Tibial artery (tissue), 4 donors: ENCODE measurements around the gene MEI1.
"Not testable (repeated sequence)": the region's sequence is repeated elsewhere in the genome, so short reads cannot be mapped to it uniquely, and the experiment has no call there.

Source experiments
- DNase-seq, 2 donors: peaks; one replicate each; pipeline ENCODE4 v3.0.0-alpha.2; 2019
- H3K27ac ChIP-seq, 2 donors: fragments of 200-600 bp; sonication (generic) in 1 of 2; 1 replicate in 1 of 2; 2 replicates in 1 of 2; pipeline ENCODE4 v1.5.1; 2018 to 2019; ENCODE audit warnings: mild to moderate bottlenecking in 1 of 2
- H3K27me3 ChIP-seq, 2 donors: fragments of 200-600 bp; sonication (generic) in 1 of 2; one replicate each; pipeline versions ENCODE4 v1.5.1 to v1.6.0; 2016 to 2019
- H3K36me3 ChIP-seq, 3 donors: fragments of 200-600 bp; sonication (generic) in 2 of 3; one replicate each; pipeline ENCODE4 v1.5.1; 2016 to 2019; ENCODE audit warnings: mild to moderate bottlenecking in 2 of 3
- H3K4me1 ChIP-seq, 4 donors: fragments of 200-600 bp; sonication (generic) in 2 of 4; 1 replicate in 3 of 4; 2 replicates in 1 of 4; pipeline ENCODE4 v1.5.1; 2016 to 2019
- H3K4me3 ChIP-seq, 2 donors: fragments of 200-600 bp; sonication (generic) in 1 of 2; 1 replicate in 1 of 2; 2 replicates in 1 of 2; pipeline ENCODE4 v1.5.1; 2018 to 2019; ENCODE audit warnings: mild to moderate bottlenecking in 2 of 2
- H3K9me3 ChIP-seq, 3 donors: fragments of 200-600 bp; sonication (generic) in 1 of 3; one replicate each; pipeline ENCODE4 v1.5.1; 2016 to 2019
- CTCF ChIP-seq, 2 experiments: fragments of 200-600 bp in 1 of 2; fragments of 450-650 bp in 1 of 2; IDR thresholded peaks; one replicate each; pipeline ENCODE4 v1.5.1; 2017 to 2019; ENCODE audit warnings: antibody characterized with exemption in 2 of 2, mild to moderate bottlenecking in 1 of 2, moderate library complexity in 1 of 2
- intact Hi-C: fragments of 100-400 bp; cut with DNase I; formaldehyde crosslinking; loops from one replicate; pipeline ENCODE4 v1.15.0; 2023; ENCODE audit warnings: low total_unique reads

Gene MEI1

GRCh38 chr22:41833369-41834004 lies 134.2 kb downstream of the MEI1 start:
- H3K27me3 ChIP-seq = no peaks in the 10 kb centered on the region
- peaks cover 0 to 20% (median 9%) of the 10 kb centered on the region in 4 donors for H3K4me1 ChIP-seq
- H3K27ac ChIP-seq = peak overlapping the region; percentile 78 to 87
- TF ChIP-seq CTCF (IDR thresholded peaks at IDR 0.05) = peak in 1 of 2 experiments; percentile 22
- peaks cover 0 to 8% (median 0%) of the 10 kb centered on the region in 3 donors for H3K36me3 ChIP-seq
- peak; percentile 47 to 75 for DNase-seq
- intact Hi-C loops = loop anchor here (10.0 kb wide), 1 partner anchor 241 kb away; the partner anchor contains the start of genes NAGA, PHETA2 and SMDT1
- H3K4me3 ChIP-seq = peak overlapping the region; percentile 61 to 91
- no peaks in the 10 kb centered on the region for H3K9me3 ChIP-seq

GRCh38 chr22:41834005-41834944 lies 135.0 kb downstream of the MEI1 start:
- TF ChIP-seq CTCF (IDR thresholded peaks at IDR 0.05) = no peak
- no peaks in the 10 kb centered on the region for H3K27me3 ChIP-seq
- DNase-seq = no peak
- H3K36me3 ChIP-seq = peaks cover 0 to 8% (median 0%) of the 10 kb centered on the region in 3 donors
- peak overlapping the region; percentile 78 to 87 for H3K27ac ChIP-seq
- intact Hi-C loops = loop anchor here (10.0 kb wide), 1 partner anchor 241 kb away; the partner anchor contains the start of genes NAGA, PHETA2 and SMDT1
- peaks cover 0 to 28% (median 9%) of the 10 kb centered on the region in 4 donors for H3K4me1 ChIP-seq
- no peaks in the 10 kb centered on the region for H3K9me3 ChIP-seq
- H3K4me3 ChIP-seq = peak overlapping the region; percentile 61 to 91

GRCh38 chr22:41835462-41835861 lies 136.2 kb downstream of the MEI1 start:
- H3K27ac ChIP-seq, H3K9me3 ChIP-seq, DNase-seq, H3K27me3 ChIP-seq, H3K4me3 ChIP-seq, H3K36me3 ChIP-seq: not testable (repeated sequence)
- intact Hi-C loops = loop anchor here (10.0 kb wide), 1 partner anchor 239 kb away; the partner anchor contains the start of genes NAGA, PHETA2 and SMDT1
- peaks cover 0 to 32% (median 11%) of the 10 kb centered on the region in 4 donors for H3K4me1 ChIP-seq

- no peak overlapping the region for H3K4me3 ChIP-seq
- H3K27ac ChIP-seq = no peak overlapping the region
- intact Hi-C loops = loop anchor here (10.0 kb wide), 1 partner anchor 238 kb away; the partner anchor contains the start of genes NAGA, PHETA2 and SMDT1
- no peaks in the 10 kb centered on the region for H3K27me3 ChIP-seq
- H3K9me3 ChIP-seq = no peaks in the 10 kb centered on the region
- peaks cover 0 to 43% (median 20%) of the 10 kb centered on the region in 4 donors for H3K4me1 ChIP-seq
- DNase-seq = no peak
- TF ChIP-seq CTCF (IDR thresholded peaks at IDR 0.05) = no peak
- H3K36me3 ChIP-seq = peaks cover 0 to 8% (median 0%) of the 10 kb centered on the region in 3 donors
These were observed 137.2 kb downstream of the MEI1 start for GRCh38 chr22:41836551-41836950.

- no peaks in the 10 kb centered on the region for H3K27me3 ChIP-seq
- intact Hi-C loops = loop anchor here (10.0 kb wide), 1 partner anchor 236 kb away; the partner anchor contains the start of genes NAGA, PHETA2 and SMDT1
- H3K4me1 ChIP-seq = peaks cover 0 to 48% (median 22%) of the 10 kb centered on the region in 4 donors
- no peaks in the 10 kb centered on the region for H3K9me3 ChIP-seq
- TF ChIP-seq CTCF (IDR thresholded peaks at IDR 0.05) = no peak
- no peak overlapping the region for H3K4me3 ChIP-seq
- H3K36me3 ChIP-seq = peaks cover 0 to 8% (median 0%) of the 10 kb centered on the region in 3 donors
- no peak overlapping the region for H3K27ac ChIP-seq
- DNase-seq = no peak
These were observed 139.7 kb downstream of the MEI1 start for GRCh38 chr22:41838842-41839618.
